Measurements from ENCODE around the gene FTH1.
A peak's percentile ranks its signal among the peaks of the same experiment; 100 is the strongest.

DNA sequence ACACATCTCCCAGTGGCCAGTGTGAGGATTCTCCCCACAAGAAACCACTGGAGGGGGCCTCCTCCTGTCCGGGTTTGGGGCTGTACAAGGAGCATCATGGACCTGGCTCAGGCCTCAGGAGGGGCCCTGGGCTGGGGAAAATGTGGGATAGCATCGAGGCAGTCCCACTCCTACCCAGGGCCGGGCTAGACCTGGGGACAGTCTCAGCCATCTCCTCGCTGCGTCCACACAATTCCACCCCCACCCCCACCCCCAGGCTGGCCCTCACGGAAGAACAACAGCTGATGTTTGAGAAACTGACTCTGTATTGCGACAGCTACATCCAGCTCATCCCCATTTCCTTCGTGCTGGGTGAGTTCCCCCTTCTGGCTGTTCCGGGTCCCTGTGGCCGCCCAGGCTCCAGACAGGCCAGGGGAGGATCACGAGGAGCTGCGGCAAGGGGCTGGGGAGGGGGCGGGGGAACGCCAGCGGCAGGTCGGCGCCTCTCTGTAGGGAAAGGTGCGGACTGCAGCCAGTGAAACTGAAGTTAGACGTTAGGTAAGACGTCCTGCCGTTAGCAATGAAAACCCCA is 12.5 kb downstream of the FTH1 start:
- TF ChIP-seq, protein P1, sequence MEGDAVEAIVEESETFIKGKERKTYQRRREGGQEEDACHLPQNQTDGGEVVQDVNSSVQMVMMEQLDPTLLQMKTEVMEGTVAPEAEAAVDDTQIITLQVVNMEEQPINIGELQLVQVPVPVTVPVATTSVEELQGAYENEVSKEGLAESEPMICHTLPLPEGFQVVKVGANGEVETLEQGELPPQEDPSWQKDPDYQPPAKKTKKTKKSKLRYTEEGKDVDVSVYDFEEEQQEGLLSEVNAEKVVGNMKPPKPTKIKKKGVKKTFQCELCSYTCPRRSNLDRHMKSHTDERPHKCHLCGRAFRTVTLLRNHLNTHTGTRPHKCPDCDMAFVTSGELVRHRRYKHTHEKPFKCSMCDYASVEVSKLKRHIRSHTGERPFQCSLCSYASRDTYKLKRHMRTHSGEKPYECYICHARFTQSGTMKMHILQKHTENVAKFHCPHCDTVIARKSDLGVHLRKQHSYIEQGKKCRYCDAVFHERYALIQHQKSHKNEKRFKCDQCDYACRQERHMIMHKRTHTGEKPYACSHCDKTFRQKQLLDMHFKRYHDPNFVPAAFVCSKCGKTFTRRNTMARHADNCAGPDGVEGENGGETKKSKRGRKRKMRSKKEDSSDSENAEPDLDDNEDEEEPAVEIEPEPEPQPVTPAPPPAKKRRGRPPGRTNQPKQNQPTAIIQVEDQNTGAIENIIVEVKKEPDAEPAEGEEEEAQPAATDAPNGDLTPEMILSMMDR (IDR thresholded peaks at IDR 0.05), result peak in 1 of 6 experiments; percentile 2
- TF ChIP-seq POLR2A (IDR thresholded peaks at IDR 0.05), result peak in 1 of 2 donors; percentile 17

All from Peyer's patch (tissue), 4 donors.